GM21619 (cell line): ENCODE data around the gene ITPR2.

ENCODE experiments used
- ATAC-seq: cut with Tn5 transposase; IDR thresholded peaks from one replicate; pipeline ENCODE4 v1.9.1; 2021; ENCODE audit not compliant: unreplicated experiment

The ITPR2 gene

GRCh38 chr12:26711072-26711471 is 121.9 kb downstream of the ITPR2 start:
- ATAC-seq, result no peak

DNA sequence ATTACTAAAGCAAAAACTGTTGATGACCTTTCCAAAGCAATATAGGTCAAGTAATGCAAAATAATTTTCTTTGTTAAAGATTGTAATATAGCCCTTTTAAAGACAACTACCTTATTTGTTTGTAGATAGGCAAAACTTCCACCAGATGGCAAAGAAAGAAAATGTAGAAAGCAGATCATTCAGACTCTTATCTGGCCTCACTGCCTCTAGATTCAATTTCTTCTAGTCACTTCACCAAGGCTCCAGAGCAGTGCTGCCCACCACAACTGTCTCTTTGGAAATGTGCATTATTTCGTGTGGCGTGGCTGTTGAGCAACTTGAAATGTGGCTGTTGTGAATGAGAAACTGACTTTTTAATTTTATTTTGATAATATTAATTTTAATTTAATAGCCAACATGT is 127.1 kb downstream of the ITPR2 start:
- ATAC-seq, result no peak

DNA sequence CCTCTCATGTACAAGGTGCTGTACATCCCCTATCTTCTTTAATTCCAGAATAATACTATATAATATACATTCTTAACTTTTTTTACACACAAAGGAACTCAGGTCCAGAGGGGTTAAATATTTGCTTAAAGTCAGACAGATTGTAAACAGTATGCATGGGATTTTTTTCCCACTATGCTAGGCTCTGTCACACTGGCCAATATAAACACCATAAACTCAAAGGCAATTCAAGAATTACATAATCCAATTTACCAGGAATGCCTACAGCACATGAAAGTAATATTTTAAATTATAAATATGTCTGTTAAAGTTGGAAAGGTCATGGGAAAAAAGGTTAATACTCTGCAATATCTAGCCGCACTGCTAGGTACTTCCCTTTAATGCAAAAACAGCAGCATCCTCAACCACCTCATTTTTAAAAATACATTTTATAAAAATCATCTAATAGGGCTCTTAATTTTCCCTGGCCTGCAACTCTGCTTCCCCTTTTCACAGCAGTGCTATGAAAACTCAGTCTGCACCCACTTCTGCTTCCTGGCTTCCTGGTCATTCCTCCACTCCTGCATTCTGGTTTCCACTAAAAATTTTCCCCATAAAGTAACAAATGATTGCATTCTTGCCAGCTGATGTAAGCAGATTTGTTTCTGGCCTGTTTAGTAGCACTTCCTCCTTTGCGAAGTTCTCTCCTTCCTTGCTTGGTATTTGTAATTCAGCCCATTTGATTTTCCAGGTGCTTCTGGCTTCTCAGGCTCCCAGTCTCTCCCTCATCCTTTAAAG is 128.1 kb downstream of the ITPR2 start:
- ATAC-seq, result no peak

- no peak for ATAC-seq
Observed at GRCh38 chr12:26704214-26704613, 128.8 kb downstream of the ITPR2 start.

DNA sequence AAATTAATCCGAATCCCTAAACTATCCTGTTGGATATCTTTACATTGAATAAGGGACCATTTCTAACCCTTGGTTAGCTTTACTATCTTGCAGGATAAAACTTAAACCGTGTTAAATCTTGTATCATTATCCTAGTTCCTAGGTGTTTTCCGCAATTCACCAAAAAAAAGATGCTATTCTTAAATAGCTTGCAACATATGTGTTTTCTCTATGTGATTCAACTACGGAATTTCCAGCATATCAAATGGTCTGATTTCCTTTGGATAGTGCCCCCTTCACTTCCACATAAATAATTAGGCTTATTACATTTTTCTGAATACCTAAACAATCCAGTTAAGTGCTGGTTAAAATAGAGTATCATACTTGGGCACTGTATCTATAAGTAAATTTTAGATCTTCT is 130.3 kb downstream of the ITPR2 start:
- no peak for ATAC-seq

DNA sequence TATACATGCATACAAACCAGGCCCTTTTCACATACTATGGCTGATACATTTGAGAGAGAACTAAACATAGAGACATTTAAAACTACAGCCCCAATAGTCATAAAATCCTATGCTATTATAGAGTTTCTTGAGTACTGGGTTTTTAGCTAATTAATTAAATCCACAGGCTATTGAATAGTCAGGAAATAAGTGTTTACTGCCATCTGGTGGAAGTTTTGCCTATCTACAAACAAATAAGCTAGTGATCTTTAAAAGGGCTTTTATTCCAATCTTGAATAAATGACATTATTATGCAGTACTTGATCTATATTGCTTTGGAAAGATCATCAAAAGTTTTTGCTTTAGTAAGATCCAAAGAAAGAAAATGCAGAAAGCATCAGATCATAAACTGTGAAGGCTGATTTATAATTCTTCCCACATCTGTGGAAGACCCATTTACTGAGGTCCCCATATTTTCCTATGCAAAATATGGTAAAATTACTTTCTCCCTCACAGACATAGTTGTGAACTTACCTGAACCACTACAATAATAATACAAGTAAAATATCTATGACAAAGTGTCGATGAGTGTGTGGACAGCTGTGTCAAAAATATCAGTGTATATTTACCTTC is 131.3 kb downstream of the ITPR2 start:
- ATAC-seq, result no peak

GRCh38 chr12:26700430-26700829 is 132.6 kb downstream of the ITPR2 start:
- ATAC-seq, result no peak

DNA sequence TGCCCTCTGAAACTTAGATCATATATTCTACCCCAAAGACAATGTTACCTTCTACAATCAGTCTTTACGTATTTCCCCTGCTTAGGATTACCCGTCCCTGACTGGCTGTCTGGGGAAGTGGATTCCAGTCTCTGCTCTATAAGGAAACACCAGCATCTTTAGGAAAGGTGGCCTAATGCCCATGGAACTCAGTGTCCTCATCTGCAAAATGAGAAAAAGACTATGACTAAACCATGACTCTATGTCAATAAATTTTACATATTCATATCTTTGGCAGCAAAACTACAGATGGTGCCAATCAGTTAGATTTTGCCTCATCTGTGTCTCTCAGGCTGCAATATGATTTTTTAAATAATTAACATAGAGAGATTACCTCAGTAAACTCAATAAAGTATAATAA is 133.8 kb downstream of the ITPR2 start:
- no peak for ATAC-seq

DNA sequence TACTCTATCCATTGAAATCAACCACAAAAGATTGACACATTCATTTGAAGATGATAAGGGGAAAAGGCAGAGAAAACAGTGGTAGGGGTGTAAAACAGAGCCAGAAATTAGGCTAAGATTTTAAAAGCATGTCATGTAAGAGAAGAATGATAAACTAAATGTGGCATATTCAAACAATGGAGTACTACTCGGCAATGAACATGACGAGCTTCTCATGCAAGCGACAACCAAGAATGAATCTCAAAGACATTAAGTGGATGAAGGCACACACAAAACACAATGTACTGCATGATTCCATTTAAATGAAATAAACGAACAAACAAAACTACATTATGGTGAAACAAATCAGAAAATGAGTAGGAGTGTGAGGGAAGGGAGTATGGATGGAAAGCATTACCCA is 134.8 kb downstream of the ITPR2 start:
- ATAC-seq, result no peak

GRCh38 chr12:26697217-26697616 is 135.8 kb downstream of the ITPR2 start:
- ATAC-seq, result no peak

DNA sequence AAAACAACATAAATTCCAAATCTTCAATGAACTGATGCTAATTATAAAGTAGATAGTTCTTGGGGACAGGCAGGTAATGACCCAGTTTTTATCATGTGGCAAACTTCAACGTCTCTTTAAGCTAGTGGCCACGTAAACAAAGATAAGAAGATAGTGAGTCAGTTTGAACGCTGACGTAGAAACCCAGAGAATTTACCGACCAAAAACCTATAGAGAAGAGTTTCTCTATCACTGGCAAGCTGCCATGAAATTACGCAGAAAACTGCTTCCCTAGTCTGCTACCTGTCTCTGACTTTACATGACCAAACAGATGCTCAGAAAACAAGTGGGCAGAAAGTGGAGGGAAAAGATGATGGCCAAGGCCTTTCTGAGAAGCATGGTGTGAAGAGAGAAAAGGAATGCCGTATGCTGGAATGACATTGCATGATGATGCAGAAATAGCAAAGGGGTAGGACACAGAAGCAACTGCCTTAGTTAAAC is 136.3 kb downstream of the ITPR2 start:
- ATAC-seq, result no peak

DNA sequence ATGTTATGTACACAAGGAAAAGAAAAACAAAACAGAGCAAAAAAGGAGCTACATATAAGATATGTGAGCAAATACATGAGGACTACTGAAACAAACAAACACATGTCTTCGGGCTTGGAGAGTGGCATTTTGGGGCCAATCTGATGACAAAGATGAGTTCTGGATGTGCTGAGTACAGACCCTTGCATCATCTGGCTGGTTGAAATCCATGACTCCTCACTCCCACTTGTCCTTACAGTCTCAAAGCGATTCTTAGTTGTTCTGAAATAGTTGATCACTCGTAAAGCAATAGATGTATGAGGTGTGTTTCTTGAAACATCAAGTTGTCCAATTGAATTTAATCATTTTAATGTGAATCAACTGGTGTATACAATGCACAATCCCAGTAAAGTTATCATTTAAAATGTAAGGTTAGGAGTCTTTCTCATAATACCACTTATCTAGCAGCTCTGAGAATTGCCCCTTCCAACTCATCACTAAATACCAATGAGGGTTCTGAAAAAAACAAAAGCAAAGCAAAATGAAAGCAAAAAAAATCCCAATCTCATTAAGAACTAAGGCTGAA is 136.9 kb downstream of the ITPR2 start:
- no peak for ATAC-seq

- ATAC-seq, result no peak
Observed at GRCh38 chr12:26694402-26694801, 138.6 kb downstream of the ITPR2 start.

GRCh38 chr12:26692407-26692806 is 140.6 kb downstream of the ITPR2 start:
- ATAC-seq, result no peak

GRCh38 chr12:26691234-26691970 is 141.6 kb downstream of the ITPR2 start:
- ATAC-seq, result no peak

GRCh38 chr12:26690601-26691000 is 142.4 kb downstream of the ITPR2 start:
- no peak for ATAC-seq

- no peak for ATAC-seq
Observed at GRCh38 chr12:26689281-26689841, 143.6 kb downstream of the ITPR2 start.

GRCh38 chr12:26688344-26688904 is 144.6 kb downstream of the ITPR2 start:
- no peak for ATAC-seq

DNA sequence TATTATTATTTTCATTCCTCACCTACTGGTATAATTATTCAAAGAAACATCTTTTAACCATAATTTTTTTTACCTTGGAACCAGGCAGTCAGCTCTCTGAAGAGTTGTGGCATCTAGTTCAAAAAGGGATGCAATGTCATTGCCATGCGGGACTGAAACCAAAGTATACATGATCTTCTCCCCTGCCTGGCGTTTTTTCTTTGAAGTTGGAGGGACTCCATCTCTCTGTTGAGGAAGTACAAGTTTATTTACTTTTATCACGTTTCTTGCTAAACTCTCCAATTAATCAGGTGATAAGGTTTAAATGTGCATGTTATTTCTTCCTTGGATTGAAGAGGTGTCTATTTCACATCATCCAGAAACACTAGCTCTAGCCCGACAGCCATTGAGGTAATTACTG is 146.6 kb downstream of the ITPR2 start:
- ATAC-seq, result no peak

DNA sequence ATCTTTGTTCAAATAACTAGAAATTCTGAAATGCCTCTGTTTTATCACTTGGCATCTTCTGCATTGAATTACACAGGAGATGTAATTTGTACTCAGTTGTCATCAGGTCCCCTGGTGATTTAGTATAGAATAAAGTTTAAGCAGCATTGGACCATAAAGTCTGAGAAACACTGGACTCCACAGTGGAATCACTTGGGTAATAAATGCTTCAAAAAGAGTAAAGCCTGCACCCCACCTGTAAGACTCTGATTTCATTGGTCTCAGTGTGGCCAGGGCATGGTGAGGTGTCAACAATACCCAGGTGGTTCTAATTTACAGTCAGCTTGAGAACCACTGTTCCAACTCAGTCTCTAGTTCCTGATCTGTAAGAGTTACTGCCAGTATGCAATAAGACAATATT is 148.9 kb downstream of the ITPR2 start:
- ATAC-seq, result no peak

DNA sequence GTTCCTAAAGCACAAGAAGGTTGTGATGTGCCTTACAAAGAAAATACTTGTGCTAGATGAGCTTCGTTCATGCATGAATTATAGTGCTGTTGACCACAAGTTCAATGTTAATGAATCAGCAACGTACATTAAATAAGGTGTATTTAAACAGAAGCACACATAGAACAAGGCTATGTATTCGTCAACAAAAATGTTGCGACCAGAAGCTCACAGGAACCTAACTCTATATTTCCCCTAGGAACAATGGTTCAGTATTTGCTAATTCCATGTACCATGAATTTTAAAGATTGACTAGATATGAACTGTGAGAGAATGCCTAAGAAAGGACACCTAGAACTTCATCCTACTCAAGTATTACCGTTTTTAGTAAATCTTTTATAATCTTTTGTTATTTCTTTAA is 149.6 kb downstream of the ITPR2 start:
- ATAC-seq, result no peak
